GM18868 (cell line): Measurements from ENCODE around the gene C1orf122.

Experiments used
- ATAC-seq: cut with Tn5 transposase; IDR thresholded peaks from one replicate; pipeline ENCODE4 v1.9.1; 2021; ENCODE audit warnings: mild to moderate bottlenecking, moderate library complexity; ENCODE audit not compliant: unreplicated experiment

The C1orf122 gene

GRCh38 chr1:37844536-37844935 lies 36.9 kb downstream of the C1orf122 start:
- no peak for ATAC-seq

GRCh38 chr1:37845049-37845646 lies 37.6 kb downstream of the C1orf122 start:
- ATAC-seq, result no peak

GRCh38 chr1:37845786-37846185 lies 38.2 kb downstream of the C1orf122 start:
- ATAC-seq, result no peak

- ATAC-seq, result no peak
Measured at GRCh38 chr1:37846647-37847339, 39.2 kb downstream of the C1orf122 start.

GRCh38 chr1:37849480-37849879 lies 41.9 kb downstream of the C1orf122 start:
- ATAC-seq, result no peak

GRCh38 chr1:37850352-37850955 lies 42.9 kb downstream of the C1orf122 start:
- no peak for ATAC-seq

- ATAC-seq, result no peak
Measured at GRCh38 chr1:37851262-37851661, 43.7 kb downstream of the C1orf122 start.

GRCh38 chr1:37851782-37852210 lies 44.2 kb downstream of the C1orf122 start:
- ATAC-seq, result no peak

- no peak for ATAC-seq
Measured at GRCh38 chr1:37853157-37853556, 45.6 kb downstream of the C1orf122 start.

GRCh38 chr1:37854406-37854805 lies 46.8 kb downstream of the C1orf122 start:
- ATAC-seq, result no peak
